HG03095 (cell line): Measurements from ENCODE around the gene TMEM33.
A peak's percentile ranks its signal among the peaks of the same experiment; 100 is the strongest.
"Not testable (repeated sequence)": the region's sequence is repeated elsewhere in the genome, so short reads cannot be mapped to it uniquely, and the experiment has no call there.

Experiments
- ATAC-seq: cut with Tn5 transposase; IDR thresholded peaks from one replicate; pipeline ENCODE4 v1.9.1; 2021; ENCODE audit warnings: moderate library complexity; ENCODE audit not compliant: unreplicated experiment

Gene TMEM33, protein sequence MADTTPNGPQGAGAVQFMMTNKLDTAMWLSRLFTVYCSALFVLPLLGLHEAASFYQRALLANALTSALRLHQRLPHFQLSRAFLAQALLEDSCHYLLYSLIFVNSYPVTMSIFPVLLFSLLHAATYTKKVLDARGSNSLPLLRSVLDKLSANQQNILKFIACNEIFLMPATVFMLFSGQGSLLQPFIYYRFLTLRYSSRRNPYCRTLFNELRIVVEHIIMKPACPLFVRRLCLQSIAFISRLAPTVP

DNA sequence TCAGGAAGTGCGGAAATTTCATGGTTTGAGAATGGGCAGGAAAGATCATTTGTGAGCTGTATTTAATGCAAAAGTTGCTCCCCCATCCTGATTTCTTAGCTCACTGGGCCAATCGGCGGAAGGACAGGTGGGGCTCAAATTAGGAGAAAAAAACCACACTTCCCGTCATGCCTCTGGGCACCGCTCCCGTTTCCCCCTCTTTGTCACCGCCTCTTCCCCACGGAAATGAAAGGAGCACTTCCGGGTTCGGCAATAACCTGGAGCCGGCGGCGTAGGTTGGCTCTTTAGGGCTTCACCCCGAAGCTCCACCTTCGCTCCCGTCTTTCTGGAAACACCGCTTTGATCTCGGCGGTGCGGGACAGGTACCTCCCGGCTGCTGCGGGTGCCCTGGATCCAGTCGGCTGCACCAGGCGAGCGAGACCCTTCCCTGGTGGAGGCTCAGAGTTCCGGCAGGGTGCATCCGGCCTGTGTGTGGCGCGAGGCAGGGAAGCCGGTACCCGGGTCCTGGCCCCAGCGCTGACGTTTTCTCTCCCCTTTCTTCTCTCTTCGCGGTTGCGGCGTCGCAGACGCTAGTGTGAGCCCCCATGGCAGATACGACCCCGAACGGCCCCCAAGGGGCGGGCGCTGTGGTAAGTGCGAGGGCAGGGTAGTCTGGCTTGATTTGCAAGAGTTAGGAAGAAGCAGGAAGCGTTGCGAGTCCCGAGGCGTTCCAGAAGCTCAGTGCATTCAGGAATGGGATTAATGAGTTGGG lies at the start of gene TMEM33:
TMEM33 (plus strand) TSS at position 529 of the 751 bp plus-strand sequence; CDS start at position 585, 56 bp downstream.
- ATAC-seq = peak; percentile 88

DNA sequence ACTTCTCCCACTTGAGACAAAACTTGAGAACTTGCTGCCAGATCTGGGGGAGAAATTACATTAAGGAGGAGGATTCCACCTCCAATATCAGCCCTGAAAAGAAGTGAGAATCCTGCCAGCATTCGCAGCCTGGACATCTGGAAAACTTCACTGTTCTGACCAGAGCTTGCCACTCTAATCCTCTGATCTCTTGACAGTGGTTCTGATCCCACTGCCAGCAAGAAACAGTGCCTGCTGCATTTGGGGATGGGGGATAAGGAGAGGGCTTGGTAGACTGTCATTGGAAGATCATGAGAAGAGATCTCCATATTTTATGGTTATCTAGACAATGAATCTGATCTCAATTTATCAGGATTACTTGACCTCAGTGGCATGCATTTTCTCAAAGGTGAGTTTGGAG lies 49.8 kb upstream of the TMEM33 start:
- no peak for ATAC-seq

DNA sequence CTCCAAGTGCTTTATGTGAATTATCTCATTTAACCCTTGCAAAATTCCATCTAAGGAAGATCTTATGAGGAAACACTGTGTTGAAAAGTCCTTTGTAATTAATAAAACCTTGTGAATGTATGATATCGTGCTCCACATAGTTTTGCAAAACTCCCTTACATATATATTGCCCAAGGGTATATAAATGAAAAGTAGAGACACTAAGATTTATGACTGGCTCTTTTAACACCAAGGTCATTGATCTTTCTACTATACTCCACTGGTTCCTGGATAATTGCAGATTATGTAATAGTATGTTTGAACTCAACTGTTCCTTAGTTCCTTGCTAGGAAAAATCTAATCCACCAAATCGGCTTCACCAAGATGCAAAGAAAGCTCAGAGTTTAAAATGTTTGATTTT lies 48.0 kb upstream of the TMEM33 start:
- ATAC-seq = no peak

DNA sequence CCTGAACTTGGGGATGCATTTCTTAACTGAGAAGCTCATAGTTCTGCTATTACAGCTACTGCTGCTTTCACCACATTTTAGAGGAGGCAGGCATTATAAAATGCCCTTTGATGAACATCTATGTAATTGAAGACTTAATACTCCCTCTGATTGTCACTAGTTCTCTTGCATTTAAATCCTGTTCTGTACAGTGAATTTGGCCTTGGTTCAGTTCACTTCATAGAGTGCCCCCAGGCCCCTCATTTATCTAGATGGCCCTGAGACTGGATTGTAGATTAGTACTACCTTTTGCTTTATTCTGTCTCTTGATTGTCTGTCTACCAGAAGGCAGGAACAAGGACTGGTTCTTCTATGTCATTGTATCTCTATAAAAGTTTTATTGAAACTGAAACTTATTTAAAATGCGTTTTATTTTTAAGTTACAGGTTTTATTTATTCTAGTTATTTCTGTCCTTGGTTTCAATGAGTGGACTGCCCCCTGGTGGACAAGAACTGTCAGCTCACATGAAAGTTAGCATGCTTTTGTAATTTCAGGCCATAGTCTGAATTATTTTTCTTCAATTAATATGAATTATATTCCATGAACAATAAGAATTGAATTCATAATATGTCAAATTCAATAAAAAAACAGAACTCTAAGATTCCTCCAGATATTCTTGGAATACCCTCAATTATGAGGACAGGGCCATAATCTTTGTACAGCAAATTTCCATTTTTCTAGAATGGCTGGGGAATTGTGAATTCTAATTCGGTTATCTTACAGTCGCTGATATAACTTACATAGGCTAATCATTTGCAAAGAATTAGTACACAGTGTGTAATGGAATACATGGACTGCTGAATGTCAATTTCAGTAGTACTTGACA lies 47.2 kb upstream of the TMEM33 start:
- no peak for ATAC-seq

DNA sequence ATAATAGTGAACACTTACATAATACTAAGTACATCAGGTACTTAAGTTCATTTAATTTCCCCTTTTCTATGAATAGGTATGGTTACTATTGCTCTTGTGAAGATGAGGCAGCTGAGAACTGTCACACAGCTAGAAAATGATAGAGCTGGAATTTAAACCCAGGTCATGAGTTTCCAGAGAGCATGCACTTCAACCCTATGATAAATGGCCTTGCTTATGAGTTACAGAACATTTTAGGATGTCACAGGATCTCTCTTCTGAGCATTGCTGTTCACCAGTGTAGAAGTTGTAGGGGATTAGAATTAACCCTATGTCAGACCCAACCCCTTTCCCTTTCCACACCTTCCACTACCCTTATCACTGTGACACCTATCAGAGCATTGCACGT lies 46.5 kb upstream of the TMEM33 start:
- no peak for ATAC-seq

DNA sequence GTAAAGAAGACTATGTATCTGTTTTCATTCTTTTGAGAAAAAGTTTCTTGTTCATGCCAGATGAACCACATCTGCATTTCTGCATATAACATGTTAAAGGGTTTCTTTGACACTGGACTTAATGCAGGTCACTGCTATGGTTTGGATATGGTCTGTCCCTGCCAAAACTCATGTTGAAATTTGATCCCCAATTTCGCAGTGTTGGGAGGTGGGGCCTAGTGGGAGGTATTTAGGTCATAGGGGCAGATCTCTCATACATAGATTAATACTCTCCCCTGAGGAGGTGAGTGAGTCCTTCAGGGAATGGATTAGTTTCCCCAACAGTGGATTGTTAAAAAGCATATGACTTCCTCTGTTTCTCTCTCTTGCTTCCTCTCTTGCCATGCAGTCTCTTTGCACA lies 45.9 kb upstream of the TMEM33 start:
- no peak for ATAC-seq

DNA sequence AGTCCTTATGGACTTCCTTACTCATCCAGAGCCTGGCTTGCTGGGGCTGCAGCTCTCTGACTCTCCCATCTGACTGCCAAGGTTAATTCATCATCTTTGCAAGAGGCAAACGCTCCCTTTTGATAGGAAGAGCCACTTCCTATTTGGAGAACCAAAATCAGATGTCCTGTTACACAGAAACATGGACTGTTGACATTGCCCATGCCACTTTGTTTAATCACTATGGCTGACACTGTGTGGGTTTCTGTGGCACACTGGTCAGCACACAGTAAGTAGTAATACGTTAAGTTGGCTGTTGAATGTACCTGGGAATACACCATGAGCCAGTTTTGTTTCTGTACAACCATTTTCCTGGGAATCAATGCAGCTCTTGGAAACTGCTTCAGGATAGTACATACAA lies 45.1 kb upstream of the TMEM33 start:
- no peak for ATAC-seq

DNA sequence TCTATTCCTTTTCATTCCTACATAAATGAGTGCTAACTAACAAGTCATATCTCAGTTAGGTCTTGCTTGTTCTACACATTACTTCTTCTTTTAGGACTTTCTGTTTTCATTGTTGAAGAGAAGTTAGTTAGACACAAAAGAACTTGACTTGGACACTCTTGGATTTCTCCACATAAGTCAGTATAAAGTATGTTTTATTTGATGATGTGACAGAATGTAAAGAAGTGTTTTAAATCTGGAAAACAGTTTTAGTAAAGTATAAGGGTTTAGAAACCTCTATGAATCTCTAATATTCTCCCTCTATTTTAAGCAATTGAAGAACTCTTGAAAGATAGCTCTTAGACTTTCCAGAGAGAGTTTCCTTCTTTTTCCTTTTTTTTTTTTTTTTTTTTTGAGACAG lies 38.6 kb upstream of the TMEM33 start:
- no peak for ATAC-seq

DNA sequence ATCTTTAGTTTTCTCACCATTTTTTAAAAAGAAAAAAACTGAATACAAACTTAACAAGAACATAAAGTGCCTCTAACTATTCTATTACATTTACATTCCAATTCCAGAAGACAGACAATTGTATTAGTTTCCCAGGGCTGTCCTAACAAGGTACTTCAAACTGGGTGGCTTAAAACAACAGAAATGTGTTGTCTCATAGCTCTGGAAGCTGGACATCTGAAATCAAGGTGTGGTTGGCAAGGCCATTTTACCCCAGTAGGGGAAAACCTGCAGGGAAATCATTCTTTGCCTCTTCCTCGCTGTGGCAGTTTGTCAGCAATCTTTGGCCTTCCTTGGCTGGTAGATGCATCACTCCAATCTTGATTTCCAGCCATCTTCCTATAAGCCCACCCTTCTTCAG lies 37.5 kb upstream of the TMEM33 start:
- ATAC-seq = no peak

DNA sequence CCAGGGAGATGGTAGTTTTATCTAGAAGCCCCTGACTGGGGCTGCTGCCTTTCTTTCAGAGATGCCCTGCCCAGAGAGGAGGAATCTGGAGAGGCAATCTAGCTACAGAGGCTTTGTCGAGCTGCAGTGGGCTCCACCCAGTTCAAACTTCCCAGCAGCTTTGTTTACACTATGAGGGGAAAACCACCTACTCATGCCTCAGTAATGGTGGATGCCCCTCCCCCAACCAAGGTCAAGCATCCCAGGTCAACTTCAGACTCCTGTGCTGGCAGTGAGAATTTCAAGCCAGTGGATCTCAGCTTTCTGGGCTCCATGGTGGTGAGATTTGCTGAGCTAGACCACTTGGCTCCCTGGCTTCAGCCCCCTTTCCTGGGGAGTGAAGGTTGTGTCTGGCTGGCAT lies 26.1 kb upstream of the TMEM33 start:
- not testable (repeated sequence) for ATAC-seq

DNA sequence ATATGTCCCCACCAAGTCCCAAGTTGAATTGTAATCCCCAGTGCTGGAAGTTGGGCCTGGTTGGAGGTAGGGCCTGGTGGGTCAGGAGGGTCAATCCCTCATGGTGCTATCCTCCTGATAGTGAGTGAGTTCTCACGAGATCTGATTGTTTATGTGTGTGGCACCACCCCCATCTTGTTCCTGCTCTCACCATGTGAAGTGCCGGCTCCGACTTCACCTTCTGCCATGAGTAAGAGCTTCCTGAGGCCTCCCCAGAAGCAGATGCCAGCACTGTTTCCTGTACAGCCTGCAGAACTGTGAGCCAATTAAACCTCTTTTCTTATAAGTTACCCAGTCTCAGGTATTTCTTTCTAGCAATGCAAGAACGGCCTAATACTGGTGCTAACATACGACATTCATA lies 22.7 kb upstream of the TMEM33 start:
- ATAC-seq = no peak

DNA sequence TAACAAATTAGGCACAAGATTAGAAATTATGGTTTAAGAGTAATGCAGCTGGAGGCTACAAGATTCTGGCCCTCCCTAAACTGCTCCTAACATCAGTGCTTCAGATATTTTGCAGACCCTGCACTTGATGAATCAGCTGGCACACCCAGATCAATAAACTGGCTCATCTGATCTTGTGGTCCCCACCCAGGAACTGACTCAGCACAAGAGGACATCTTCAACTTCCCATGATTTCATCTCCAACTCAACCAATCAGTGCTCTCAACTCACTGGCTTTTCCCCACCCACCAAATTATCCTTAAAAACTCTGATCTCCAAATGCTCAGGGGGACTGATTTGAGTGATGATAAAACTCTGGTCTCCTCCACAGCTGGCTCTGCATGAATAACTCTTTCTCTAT lies 21.7 kb upstream of the TMEM33 start:
- no peak for ATAC-seq

DNA sequence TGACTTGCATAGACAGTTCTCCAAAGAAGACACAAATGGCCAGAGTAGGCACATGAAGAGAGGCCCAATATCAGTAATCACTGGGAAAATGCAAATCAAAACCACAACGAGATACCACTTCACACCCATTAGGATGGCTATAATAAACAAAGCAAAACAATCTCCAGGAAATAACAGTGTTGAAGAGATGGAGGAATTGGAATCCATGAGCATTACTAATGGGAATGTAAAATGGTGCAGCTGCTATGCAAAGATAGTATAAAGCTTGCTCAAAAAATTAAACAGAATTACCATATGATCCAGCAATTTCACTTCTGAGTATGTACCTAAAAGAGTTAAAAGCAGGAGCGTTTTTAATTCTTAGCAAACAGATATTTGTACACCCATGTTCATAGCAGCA lies 17.0 kb upstream of the TMEM33 start:
- ATAC-seq = no peak

DNA sequence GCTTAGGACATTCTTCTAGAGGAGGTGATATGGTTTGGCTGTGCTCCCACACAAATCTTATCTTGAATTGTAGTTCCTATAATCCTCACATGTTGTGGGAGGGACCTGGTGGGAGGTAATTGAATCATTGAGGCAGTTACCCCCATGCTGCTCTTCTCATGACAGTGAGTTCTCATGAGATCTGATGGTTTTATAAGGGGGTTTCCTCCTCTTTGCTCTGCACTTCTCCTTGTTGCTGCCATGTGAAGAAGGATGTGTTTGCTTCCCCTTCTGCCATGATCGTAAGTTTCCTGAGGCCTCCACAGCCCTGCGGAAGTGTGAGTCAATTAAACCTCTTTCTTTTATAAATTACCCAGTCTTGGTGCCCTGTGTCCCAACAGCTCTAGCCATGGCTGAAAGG lies 14.8 kb upstream of the TMEM33 start:
- not testable (repeated sequence) for ATAC-seq

DNA sequence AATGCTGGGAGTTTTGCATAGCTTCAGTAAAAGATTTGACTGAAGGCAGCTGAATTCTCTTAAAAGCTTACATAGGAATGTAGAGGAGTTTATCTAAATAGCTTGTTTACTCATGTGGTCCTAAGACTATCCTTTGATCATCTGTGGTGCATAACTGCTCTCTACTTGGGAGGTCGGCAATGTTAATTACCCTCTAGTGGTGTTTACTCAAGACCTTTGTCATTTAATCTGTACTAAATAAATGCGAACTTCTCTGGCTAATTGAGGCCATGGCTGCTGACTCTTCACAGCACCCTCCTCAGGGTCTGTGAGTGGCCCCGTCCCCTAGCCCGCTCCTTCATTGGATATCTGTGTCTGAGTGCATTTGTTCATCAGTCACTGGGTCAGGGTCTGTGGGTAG lies 13.8 kb upstream of the TMEM33 start:
- no peak for ATAC-seq

DNA sequence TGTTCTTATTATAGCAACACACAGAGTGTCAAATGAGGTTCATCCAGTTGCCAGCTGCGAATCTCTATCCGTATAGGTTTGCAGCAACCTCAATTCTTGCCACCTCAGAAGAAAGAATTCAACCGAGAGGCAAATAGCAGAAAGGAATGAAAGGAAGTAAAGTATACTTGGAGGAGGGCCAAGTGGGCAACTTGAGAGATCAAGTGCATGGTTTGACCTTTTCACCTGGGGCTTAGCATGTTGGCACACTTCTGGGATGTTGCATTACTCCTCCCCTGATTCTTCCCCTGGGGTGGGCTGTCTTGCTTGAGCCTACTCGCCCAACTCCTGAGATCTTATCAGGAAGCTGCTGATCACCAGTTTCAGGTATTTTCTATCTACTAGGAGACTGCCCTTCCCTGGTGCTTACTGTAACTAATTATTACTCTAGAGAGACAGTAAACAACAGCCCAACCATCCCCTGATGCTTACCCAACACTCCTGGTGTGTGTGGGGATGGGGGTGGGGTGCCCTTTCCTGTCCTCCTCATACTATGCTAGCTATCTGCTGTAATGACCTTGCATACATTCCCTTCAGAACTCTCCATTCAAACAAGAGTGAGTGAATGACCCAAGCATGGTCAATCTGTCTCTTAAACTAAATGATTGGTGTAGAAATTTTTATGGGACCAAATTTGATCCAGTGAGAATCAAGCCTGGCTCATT lies 7.3 kb upstream of the TMEM33 start:
- no peak for ATAC-seq

DNA sequence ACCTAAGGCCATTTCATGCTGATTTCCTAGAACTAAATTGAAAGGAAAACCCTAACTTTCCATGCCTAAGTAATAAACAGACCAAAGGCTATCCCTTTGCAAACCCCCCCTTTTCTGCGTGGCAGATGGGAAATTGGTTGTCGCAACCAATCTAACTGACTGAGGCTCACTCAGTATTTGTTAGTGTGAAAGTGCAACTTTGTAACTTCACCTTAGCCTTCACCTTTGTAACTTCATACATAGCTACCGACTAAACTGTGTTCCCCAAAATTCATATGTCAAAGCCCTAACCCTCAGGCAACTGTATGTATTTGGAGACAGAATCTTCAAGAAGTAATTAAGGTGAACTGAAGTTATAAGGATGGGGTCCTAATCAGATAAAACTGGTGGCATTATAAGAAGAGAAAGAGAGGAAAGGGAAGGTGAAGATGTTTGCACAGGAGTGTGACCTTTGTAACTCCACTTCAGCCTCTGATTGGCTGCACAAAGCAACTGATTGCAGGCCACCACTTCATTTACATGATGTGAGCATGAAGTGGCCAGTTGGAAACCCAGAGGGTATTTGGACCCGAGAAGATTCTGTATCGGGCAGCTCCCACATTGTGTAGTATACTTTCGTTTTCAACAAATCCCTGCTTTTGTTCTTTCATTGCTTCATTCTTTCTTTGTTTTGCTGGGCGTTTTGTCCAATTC lies 4.9 kb upstream of the TMEM33 start:
- no peak for ATAC-seq

DNA sequence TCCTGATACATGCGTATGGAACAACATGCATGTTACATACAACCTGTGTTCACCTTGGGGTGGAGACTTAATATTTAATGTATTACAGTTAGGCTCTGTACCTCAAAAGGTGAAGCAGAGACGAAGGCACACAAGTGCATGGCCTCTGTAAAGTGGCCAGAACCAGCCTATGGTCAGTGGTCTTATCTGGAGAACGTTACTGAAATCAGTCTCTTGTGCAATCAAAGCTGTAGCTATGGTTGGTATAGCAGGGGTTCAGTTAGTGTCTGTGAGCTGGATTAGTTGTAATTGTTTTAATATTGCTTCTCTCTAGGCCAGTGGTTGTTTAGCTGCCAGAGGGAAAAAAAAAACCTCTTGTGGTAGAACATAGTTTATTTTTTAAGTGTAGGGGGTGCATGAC lies 2.2 kb upstream of the TMEM33 start:
- no peak for ATAC-seq

DNA sequence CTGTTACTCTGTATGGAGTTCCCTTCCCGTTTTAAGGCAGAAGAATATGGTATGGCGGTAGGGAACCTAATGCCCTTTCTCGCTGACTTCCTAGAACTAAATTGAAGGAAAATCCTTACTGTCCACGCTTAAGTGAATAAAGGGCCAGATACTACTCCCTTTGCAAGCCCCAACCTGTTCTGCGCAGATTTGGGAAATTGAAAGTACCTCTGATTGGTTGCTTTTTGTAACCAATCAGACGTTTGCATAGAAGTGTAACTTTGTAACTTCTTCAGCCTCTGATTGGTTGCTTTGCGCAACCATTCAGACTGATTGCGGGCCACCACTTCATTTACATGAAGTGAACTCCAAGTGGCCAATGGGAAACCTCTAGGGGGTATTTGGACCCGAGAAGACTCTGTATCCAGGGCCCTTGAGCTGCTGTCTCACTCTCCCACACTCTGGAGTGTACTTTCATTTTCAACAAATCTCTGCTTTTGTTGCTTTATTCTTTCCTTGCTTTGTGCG lies 1.2 kb upstream of the TMEM33 start:
- no peak for ATAC-seq

DNA sequence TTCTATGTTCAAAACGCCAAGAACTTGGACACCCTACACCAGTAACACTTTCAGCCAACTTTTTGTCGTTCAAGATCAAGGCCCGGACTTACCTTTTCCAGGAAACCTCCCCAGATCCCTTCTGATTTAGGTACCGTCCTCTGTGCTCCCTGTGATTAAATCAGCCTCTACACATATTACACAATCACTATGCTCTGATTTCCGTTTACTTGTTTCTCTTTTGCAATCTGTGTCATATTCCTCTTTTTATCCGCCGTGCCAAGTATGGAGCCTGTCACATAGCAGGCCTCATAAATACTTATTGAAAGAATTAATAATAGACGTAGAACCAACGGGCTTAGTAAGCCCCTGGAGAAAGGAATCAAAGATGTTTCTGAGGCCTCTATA lies 722 bp upstream of the TMEM33 start:
- no peak for ATAC-seq
